Keratinocyte (primary cell): ENCODE measurements around the gene TNS3.

Experiments used
- EZH2 ChIP-seq: IDR thresholded peaks from one replicate; pipeline ENCODE4 v1.6.1; 2012; ENCODE audit warnings: inconsistent platforms, mild to moderate bottlenecking, low read length, moderate library complexity
- TF ChIP-seq, protein P1 (sequence below), 3 experiments: IDR thresholded peaks in 1 of 3; conservative IDR thresholded peaks in 1 of 3; optimal IDR thresholded peaks in 1 of 3; 2 replicates in 2 of 3; 3 replicates in 1 of 3; pipeline versions ENCODE3 to v1.5.1; 2011; ENCODE audit warnings: low read length in 3 of 3, mild to moderate bottlenecking in 3 of 3, moderate library complexity in 2 of 3, control low read depth in 1 of 3, inconsistent platforms in 1 of 3; ENCODE audit not compliant: insufficient read depth in 2 of 3; ENCODE audit errors: extremely low read depth in 1 of 3

GRCh38 chr7:47354071-47354470, 227.8 kb downstream of the TNS3 start:
- TF ChIP-seq, protein P1, sequence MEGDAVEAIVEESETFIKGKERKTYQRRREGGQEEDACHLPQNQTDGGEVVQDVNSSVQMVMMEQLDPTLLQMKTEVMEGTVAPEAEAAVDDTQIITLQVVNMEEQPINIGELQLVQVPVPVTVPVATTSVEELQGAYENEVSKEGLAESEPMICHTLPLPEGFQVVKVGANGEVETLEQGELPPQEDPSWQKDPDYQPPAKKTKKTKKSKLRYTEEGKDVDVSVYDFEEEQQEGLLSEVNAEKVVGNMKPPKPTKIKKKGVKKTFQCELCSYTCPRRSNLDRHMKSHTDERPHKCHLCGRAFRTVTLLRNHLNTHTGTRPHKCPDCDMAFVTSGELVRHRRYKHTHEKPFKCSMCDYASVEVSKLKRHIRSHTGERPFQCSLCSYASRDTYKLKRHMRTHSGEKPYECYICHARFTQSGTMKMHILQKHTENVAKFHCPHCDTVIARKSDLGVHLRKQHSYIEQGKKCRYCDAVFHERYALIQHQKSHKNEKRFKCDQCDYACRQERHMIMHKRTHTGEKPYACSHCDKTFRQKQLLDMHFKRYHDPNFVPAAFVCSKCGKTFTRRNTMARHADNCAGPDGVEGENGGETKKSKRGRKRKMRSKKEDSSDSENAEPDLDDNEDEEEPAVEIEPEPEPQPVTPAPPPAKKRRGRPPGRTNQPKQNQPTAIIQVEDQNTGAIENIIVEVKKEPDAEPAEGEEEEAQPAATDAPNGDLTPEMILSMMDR (optimal IDR thresholded peaks at IDR 0.05 in 1 of 3, IDR thresholded peaks at IDR 0.05 in 1 of 3, conservative IDR thresholded peaks at IDR 0.05 in 1 of 3; ENCODE audit: extremely low read depth in 1 of 3, insufficient read depth in 2 of 3, low read length in 3 of 3): no peak
- TF ChIP-seq EZH2: no peak
